K562 (cell line): ENCODE measurements around the gene MEGF11. TPM values are rescaled to one million over a fixed set of nuclear protein-coding genes. Genes with fewer than 3 reads are reported as not detected.
A peak's percentile ranks its signal among the peaks of the same experiment; 100 is the strongest.

Experiments
- ATAC-seq: fragments of 200-7000 bp; cut with Tn5 transposase; 3 replicates; pipeline ENCODE4 v1.9.1; 2020; ENCODE audit warnings: moderate library complexity
- BruUV-seq: library from RNA; stranded (reverse); fragments of 400-500 nt; replicated peaks from 2 replicates; lab custom pipeline; 2021; lab: Mats Ljungman, UMichigan
- CTCF ChIA-PET: fragments of 300-600 bp; formaldehyde crosslinking; extraction: SDS; loops from one replicate; lab custom pipeline; 2021; ENCODE audit warnings: low intra/inter-chr PET ratio; lab: Yijun Ruan, JAX
- POLR2A ChIA-PET: fragments of 300-600, 350-650 bp; sonication (Branson Sonifier 250); formaldehyde crosslinking; extraction: SDS; loops from one replicate; lab custom pipeline; 2021; ENCODE audit warnings: antibody characterized with exemption, inconsistent platforms; lab: Yijun Ruan, JAX
- DNase-seq, 4 experiments: peaks; one replicate each; pipeline versions ENCODE4 v3.0.0 to v3.0.0-alpha.2; 2011 to 2018; ENCODE audit warnings: low spot score in 3 of 4, mixed read lengths in 3 of 4; ENCODE audit errors: extremely low read depth in 1 of 4
- FAIRE-seq: peaks from 2 replicates; lab custom pipeline; 2011; peaks lifted over from hg19 to GRCh38; lab: Jason Lieb, UNC
- H2AFZ ChIP-seq: 2 replicates; pipeline ENCODE4 v1.6.0; 2011; ENCODE audit warnings: low read depth, low read length, control low read depth, inconsistent platforms
- H3K27ac ChIP-seq: fragments of 200-600 bp; 3 replicates; pipeline ENCODE4 v1.8.0; 2011; ENCODE audit warnings: low read depth, mild to moderate bottlenecking, control low read depth, inconsistent platforms, low read length, moderate library complexity, mixed read lengths; ENCODE audit errors: extremely low read depth
- H3K27me3 ChIP-seq, 2 experiments: fragments of 300-600 bp in 1 of 2; 2 replicates in 1 of 2; 3 replicates in 1 of 2; pipeline versions ENCODE4 v1.6.0 to v1.8.0; 2011; ENCODE audit warnings: inconsistent platforms in 2 of 2, low read length in 2 of 2, mild to moderate bottlenecking in 1 of 2, mixed read lengths in 1 of 2, moderate library complexity in 1 of 2; ENCODE audit not compliant: control insufficient read depth in 2 of 2, insufficient read depth in 2 of 2
- H3K36me3 ChIP-seq: fragments of 300-600 bp; 3 replicates; pipeline ENCODE4 v1.8.0; 2011; ENCODE audit warnings: mild to moderate bottlenecking, low read length, inconsistent platforms; ENCODE audit not compliant: control insufficient read depth, insufficient read depth
- H3K4me1 ChIP-seq, 2 experiments: fragments of 200-600 bp in 1 of 2; replicated peaks in 1 of 2; 2 replicates in 1 of 2; 3 replicates in 1 of 2; pipeline versions ENCODE4 v1.5.1 to v1.8.0; 2011; ENCODE audit warnings: inconsistent platforms in 2 of 2, low read length in 2 of 2, mild to moderate bottlenecking in 1 of 2, mixed read lengths in 1 of 2, moderate library complexity in 1 of 2; ENCODE audit not compliant: control insufficient read depth in 2 of 2, insufficient read depth in 2 of 2
- H3K4me2 ChIP-seq: 2 replicates; pipeline ENCODE4 v1.6.1; 2011; ENCODE audit warnings: low read length, control low read depth, inconsistent platforms, mixed read lengths; ENCODE audit not compliant: insufficient read depth
- H3K4me3 ChIP-seq: fragments of 200-600 bp; sonication (generic), shearing (Covaris generic); 2 replicates; pipeline ENCODE4 v1.5.1; 2016; ENCODE audit warnings: control low read depth, inconsistent platforms
- H3K79me2 ChIP-seq: fragments of 200-600 bp; 3 replicates; pipeline ENCODE4 v1.8.0; 2011; ENCODE audit warnings: low read length, inconsistent platforms; ENCODE audit not compliant: control insufficient read depth, insufficient read depth
- H3K9ac ChIP-seq, 2 experiments: 2 replicates each; pipeline versions ENCODE4 v1.6.0 to v1.6.1; 2011; ENCODE audit warnings: low read depth in 2 of 2, low read length in 2 of 2, control low read depth in 1 of 2, inconsistent platforms in 1 of 2, mild to moderate bottlenecking in 1 of 2, mixed read lengths in 1 of 2; ENCODE audit not compliant: insufficient read depth in 1 of 2
- H3K9me1 ChIP-seq: one replicate; pipeline ENCODE4 v1.6.0; 2011; ENCODE audit warnings: inconsistent platforms, mild to moderate bottlenecking, low read length, moderate library complexity; ENCODE audit not compliant: control insufficient read depth, insufficient read depth
- H3K9me3 ChIP-seq: replicated peaks from 2 replicates; pipeline ENCODE4 v1.5.1; 2011; ENCODE audit warnings: low read depth, low read length, inconsistent platforms; ENCODE audit not compliant: control insufficient read depth, insufficient read depth
- H4K20me1 ChIP-seq: replicated peaks from 2 replicates; pipeline ENCODE4 v1.6.1; 2011; ENCODE audit warnings: low read length, inconsistent platforms, mixed read lengths; ENCODE audit not compliant: control insufficient read depth, insufficient read depth
- CBFA2T3 ChIP-seq: fragments of 450-650 bp; IDR thresholded peaks from 2 replicates; pipeline ENCODE4 v1.6.1; 2017
- ELK3 ChIP-seq: fragments of 450-650 bp; formaldehyde crosslinking; IDR thresholded peaks from 2 replicates; pipeline ENCODE4 v1.4.0; 2020; ENCODE audit warnings: mild to moderate bottlenecking
- FOSL1 ChIP-seq: fragments of 200-800 bp; sonication (Bioruptor generic); conservative IDR thresholded peaks from 2 replicates; pipeline ENCODE4 v1.6.1; 2016; ENCODE audit warnings: missing genetic modification characterization, missing compliant biosample characterization
- FOXA1 ChIP-seq: fragments of 450-650 bp; IDR thresholded peaks from 2 replicates; pipeline ENCODE4 v1.6.1; 2016; ENCODE audit warnings: mild to moderate bottlenecking, borderline replicate concordance
- HDAC8 ChIP-seq: fragments of 450-650 bp; IDR thresholded peaks from 2 replicates; pipeline ENCODE4 v1.6.1; 2016; ENCODE audit warnings: mild to moderate bottlenecking, missing genetic modification characterization, moderate library complexity, missing compliant biosample characterization
- ILF3 ChIP-seq: fragments of 450-650 bp; IDR thresholded peaks from 2 replicates; pipeline ENCODE4 v1.6.1; 2018; ENCODE audit warnings: antibody characterized with exemption, mild to moderate bottlenecking, moderate library complexity, borderline replicate concordance
- MAFK ChIP-seq: IDR thresholded peaks from 2 replicates; pipeline ENCODE4 v1.6.1; 2011; ENCODE audit warnings: low read length, improper control_type of control experiment
- NFE2L1 ChIP-seq: fragments of 450-650 bp; IDR thresholded peaks from 2 replicates; pipeline ENCODE4 v1.6.1; 2016; ENCODE audit warnings: missing genetic modification characterization, low read depth, mild to moderate bottlenecking, missing compliant biosample characterization, moderate library complexity, borderline replicate concordance
- PHF20 ChIP-seq: fragments of 450-650 bp; IDR thresholded peaks from 2 replicates; pipeline ENCODE4 v1.6.1; 2018; ENCODE audit not compliant: partially characterized antibody
- PRPF4 ChIP-seq: fragments of 200-400 bp; formaldehyde crosslinking; IDR thresholded peaks from one replicate; pipeline ENCODE4 v1.6.1; 2017; ENCODE audit warnings: low read length, low read depth, mild to moderate bottlenecking; ENCODE audit not compliant: insufficient read depth, poor library complexity, severe bottlenecking
- RNF2 ChIP-seq: sonication (generic); IDR thresholded peaks from 2 replicates; pipeline ENCODE4 v1.6.1; 2016
- ZFP36 ChIP-seq: fragments of 150-350 bp; IDR thresholded peaks from 2 replicates; pipeline ENCODE4 v1.6.1; 2018; ENCODE audit warnings: low read length, low read depth; ENCODE audit not compliant: partially characterized antibody
- ZNF12 ChIP-seq: sonication (generic); formaldehyde crosslinking; IDR thresholded peaks from 2 replicates; pipeline ENCODE4 v1.4.0; 2020; ENCODE audit warnings: mild to moderate bottlenecking, missing genetic modification reagents
- ZNF263 ChIP-seq: sonication (generic); formaldehyde crosslinking; IDR thresholded peaks from 2 replicates; pipeline ENCODE4 v1.8.0; 2022; ENCODE audit warnings: mild to moderate bottlenecking, missing genetic modification reagents, borderline replicate concordance
- ZNF551 ChIP-seq: fragments of 250-450 bp; sonication (Bioruptor Pico); IDR thresholded peaks from 2 replicates; pipeline ENCODE4 v1.5.0; 2021; ENCODE audit warnings: mild to moderate bottlenecking, moderate library complexity
- ZNF785 ChIP-seq: fragments of 250-450 bp; sonication (Bioruptor Pico); IDR thresholded peaks from 2 replicates; pipeline ENCODE4 v1.4.0; 2020; ENCODE audit warnings: mild to moderate bottlenecking
- WGBS: fragments of 100-300 bp; shearing (Covaris generic); methylation state at CpG from one replicate; pipeline ENCODE4 v1.1.6; 2016; ENCODE audit warnings: low coverage, mixed read lengths; ENCODE audit not compliant: insufficient coverage; ENCODE audit errors: missing lambda C conversion rate; 5-methylcytosine and 5-hydroxymethylcytosine counted together
- in situ Hi-C: fragments of 300-500 bp; cut with MboI; formaldehyde crosslinking; loops from 4 replicates; pipeline ENCODE4 v1.15.0; 2018; ENCODE audit warnings: inconsistent platforms, mixed read lengths
- intact Hi-C: fragments of 100-400 bp; cut with micrococcal nuclease; formaldehyde crosslinking; loops from 2 replicates; pipeline ENCODE4 v1.14.2; 2022
- polyA plus RNA-seq, 8 experiments: library from polyadenylated mRNA; depleted of rRNA in 4 of 8; stranded (reverse) in 5 of 8; unstranded in 3 of 8; fragments of >200 nt; fragmentation: Nextera tagmentation in 2 of 8; fragmentation: Illumina TruSeq in 1 of 8; extraction: Ambion mirVana in 2 of 8; extraction: Trizol in 1 of 8; gene quantifications; 2 replicates each; pipeline versions ENCODE4 v1.2.1 to v1.2.3, GENCODE V29; 2011 to 2014; ENCODE audit warnings: inconsistent platforms in 1 of 8, missing spikeins in 1 of 8
- total RNA-seq, 7 experiments: library from RNA; depleted of rRNA in 6 of 7; stranded (reverse); fragments of >200 nt in 6 of 7; fragmentation: Illumina TruSeq in 2 of 7; extraction: Trizol in 2 of 7; gene quantifications; 2 replicates each; pipeline versions ENCODE4 v1.2.1 to v1.2.3, GENCODE V29; 2011 to 2021; ENCODE audit warnings: low replicate concordance in 1 of 7

MEGF11 gene
- total and polyA plus RNA-seq, 9 of the 15 experiments (the other 6 are each of a cell fraction or from before 2014, with no cell fraction given), result 0.06 to 0.23 (median 0.20) TPM; not detected in 6

DNA sequence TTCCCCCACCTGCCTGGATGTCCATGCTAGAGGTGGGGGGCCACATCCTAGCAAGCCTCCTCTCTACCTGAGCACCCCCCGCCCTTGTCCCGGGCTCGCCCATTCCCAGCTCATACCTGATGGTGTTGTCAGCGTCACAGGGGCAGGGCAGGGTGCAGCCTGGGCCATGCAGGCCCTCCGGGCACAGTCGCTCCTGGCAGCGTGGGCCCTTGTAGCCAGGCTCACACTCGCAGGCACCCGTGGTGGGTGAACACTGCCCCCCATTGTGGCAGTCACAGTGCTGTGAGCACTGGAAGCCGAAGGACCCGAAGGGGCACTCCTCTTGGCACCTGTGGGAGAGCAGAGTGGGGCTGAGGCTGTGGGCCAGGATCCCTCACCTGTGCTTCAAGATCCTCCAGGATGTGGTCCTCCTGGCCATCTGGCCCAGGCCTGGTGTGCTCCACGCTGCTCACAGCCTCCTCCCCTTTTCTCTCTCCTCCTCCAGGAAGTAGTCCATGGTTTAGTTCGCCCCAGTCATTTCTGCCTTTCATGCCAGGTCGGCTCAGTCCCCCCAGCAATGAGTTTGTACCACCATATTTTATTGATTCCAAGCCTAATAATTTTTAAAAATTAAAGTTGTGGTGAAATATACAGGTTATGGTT, 288.6 kb downstream of the MEGF11 start:
- no peaks in the 10 kb centered on the region for H3K36me3 ChIP-seq
- ChIA-PET POLR2A (no interaction called here), CTCF (no interaction called here)
- H3K4me1 ChIP-seq, result peaks cover 4 to 14% of the 10 kb centered on the region in 2 experiments; a peak in 4 of 5 replicates
- H3K79me2 ChIP-seq, result no peaks in the 10 kb centered on the region
- BruUV-seq, result no TSS peak
- peaks cover 26 to 69% of the 10 kb centered on the region in 2 experiments for H3K27me3 ChIP-seq
- in situ Hi-C loops, result no loop called here
- DNase-seq (no peak), FAIRE-seq (no peak), ATAC-seq (peak; percentile 35; the same call in 2 of the 3 replicates)
- no peak overlapping the region for H3K4me3 ChIP-seq
- peaks cover 2% of the 10 kb centered on the region for H3K9me1 ChIP-seq
- no peak overlapping the region for H3K4me2 ChIP-seq
- H3K9me3 ChIP-seq, result no peaks in the 10 kb centered on the region
- 18% methylated on average over 14 of the region's 14 CpGs for WGBS
- peak; percentile 84 for TF ChIP-seq ZFP36
- TF ChIP-seq ZNF263, result peak; percentile 75; the same call in 1 of the 2 replicates
- no peak for TF ChIP-seq MAFK
- no peak overlapping the region for H2AFZ ChIP-seq
- intact Hi-C loops, result no loop called here
- H3K9ac ChIP-seq, result no peak overlapping the region
- H4K20me1 ChIP-seq, result peaks cover 6% of the 10 kb centered on the region; the same call in 1 of the 2 replicates
- H3K27ac ChIP-seq, result no peak overlapping the region

- H3K36me3 ChIP-seq, result no peaks in the 10 kb centered on the region
- H2AFZ ChIP-seq, result no peak overlapping the region
- peaks cover 26 to 62% of the 10 kb centered on the region in 2 experiments for H3K27me3 ChIP-seq
- intact Hi-C loops, result no loop called here
- no peaks in the 10 kb centered on the region for H3K9me3 ChIP-seq
- peaks cover 0 to 14% of the 10 kb centered on the region in 2 experiments; a peak in 2 of 5 replicates for H3K4me1 ChIP-seq
- 3% methylated on average over 13 of the region's 13 CpGs for WGBS
- peak overlapping the region in 1 of 2 experiments; percentile 43; a peak in 1 of 4 replicates for H3K9ac ChIP-seq
- DNase-seq (no peak), ATAC-seq (peak; percentile 59), FAIRE-seq (no peak)
- POLR2A ChIA-PET, result interaction anchor here (1.2 kb wide), 1 partner anchor 15 kb away, joined by 3 read pairs; no protein-coding TSS in a partner anchor
- H4K20me1 ChIP-seq, result peaks cover 6% of the 10 kb centered on the region; the same call in 1 of the 2 replicates
- H3K4me3 ChIP-seq, result no peak overlapping the region
- no peak overlapping the region for H3K27ac ChIP-seq
- BruUV-seq, result no TSS peak
- CTCF ChIA-PET, result no interaction called here
- H3K4me2 ChIP-seq, result no peak overlapping the region
- in situ Hi-C loops, result no loop called here
- peaks cover 2% of the 10 kb centered on the region for H3K9me1 ChIP-seq
- no peaks in the 10 kb centered on the region for H3K79me2 ChIP-seq
- no peak for TF ChIP-seq ILF3
- no peak for TF ChIP-seq PRPF4
- TF ChIP-seq NFE2L1, result no peak
- no peak for TF ChIP-seq ZNF12
- TF ChIP-seq ELK3, result no peak
- TF ChIP-seq CBFA2T3, result no peak
- no peak for TF ChIP-seq FOXA1
- TF ChIP-seq RNF2, result peak; percentile 71; the same call in 1 of the 2 replicates
- no peak for TF ChIP-seq HDAC8 (tag)
- TF ChIP-seq ZNF551, result no peak
- TF ChIP-seq ZNF785 (CRISPR knock-in tag), result no peak
- no peak for TF ChIP-seq PHF20
- TF ChIP-seq FOSL1 (tag), result no peak
These were observed 289.6 kb downstream of the MEGF11 start for GRCh38 chr15:65963911-65964482.
